ENCODE results near the gene ATP2B2.

The ATP2B2 gene

DNA sequence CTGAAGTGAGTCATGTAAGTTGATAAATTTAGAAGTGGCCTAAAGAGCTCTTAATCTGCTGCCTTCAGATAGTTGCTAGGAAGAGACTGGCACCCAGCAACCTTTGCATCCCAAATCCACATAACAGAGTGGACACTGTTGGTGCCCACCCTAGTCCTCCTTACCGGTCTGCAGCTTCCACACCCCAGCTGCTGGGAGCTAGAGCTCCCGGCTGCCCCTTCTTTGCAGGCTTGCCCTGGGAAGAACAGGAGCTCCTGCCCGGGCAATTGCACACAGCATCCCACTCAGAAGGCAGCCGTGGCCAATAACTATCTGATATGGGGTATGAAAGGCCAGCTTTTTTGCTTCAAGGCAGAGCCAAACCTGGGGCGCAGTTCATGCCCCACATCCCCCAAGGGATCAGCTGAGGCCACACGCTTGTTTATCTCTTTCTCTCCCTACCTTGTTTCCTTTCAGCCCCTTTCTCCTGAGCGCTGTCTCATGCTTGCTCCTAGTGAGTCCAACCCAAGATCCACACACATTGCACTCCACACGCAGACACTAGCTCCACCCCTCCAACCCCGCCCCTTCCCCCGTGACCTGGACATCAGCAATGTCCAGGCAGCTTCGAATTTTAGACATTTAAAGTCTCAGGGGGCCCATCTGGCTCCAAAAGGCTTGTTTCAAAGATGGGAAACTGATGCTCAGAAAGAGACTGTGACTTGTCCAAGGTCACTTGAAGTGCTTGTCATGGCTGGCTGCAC, 9.1 kb downstream of the ATP2B2 start:
- TF ChIP-seq, protein P1, sequence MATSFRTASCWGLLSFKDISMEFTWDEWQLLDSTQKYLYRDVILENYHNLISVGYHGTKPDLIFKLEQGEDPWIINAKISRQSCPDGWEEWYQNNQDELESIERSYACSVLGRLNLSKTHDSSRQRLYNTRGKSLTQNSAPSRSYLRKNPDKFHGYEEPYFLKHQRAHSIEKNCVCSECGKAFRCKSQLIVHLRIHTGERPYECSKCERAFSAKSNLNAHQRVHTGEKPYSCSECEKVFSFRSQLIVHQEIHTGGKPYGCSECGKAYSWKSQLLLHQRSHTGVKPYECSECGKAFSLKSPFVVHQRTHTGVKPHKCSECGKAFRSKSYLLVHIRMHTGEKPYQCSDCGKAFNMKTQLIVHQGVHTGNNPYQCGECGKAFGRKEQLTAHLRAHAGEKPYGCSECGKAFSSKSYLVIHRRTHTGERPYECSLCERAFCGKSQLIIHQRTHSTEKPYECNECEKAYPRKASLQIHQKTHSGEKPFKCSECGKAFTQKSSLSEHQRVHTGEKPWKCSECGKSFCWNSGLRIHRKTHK (tag by site-specific recombination; IDR thresholded peaks at IDR 0.05): no peak
- TF ChIP-seq ZNF140 (tag by site-specific recombination; IDR thresholded peaks at IDR 0.05): no peak
- TF ChIP-seq SCRT1 (tag by site-specific recombination; IDR thresholded peaks at IDR 0.05; ENCODE audit: borderline replicate concordance): no peak
- TF ChIP-seq, protein P2, sequence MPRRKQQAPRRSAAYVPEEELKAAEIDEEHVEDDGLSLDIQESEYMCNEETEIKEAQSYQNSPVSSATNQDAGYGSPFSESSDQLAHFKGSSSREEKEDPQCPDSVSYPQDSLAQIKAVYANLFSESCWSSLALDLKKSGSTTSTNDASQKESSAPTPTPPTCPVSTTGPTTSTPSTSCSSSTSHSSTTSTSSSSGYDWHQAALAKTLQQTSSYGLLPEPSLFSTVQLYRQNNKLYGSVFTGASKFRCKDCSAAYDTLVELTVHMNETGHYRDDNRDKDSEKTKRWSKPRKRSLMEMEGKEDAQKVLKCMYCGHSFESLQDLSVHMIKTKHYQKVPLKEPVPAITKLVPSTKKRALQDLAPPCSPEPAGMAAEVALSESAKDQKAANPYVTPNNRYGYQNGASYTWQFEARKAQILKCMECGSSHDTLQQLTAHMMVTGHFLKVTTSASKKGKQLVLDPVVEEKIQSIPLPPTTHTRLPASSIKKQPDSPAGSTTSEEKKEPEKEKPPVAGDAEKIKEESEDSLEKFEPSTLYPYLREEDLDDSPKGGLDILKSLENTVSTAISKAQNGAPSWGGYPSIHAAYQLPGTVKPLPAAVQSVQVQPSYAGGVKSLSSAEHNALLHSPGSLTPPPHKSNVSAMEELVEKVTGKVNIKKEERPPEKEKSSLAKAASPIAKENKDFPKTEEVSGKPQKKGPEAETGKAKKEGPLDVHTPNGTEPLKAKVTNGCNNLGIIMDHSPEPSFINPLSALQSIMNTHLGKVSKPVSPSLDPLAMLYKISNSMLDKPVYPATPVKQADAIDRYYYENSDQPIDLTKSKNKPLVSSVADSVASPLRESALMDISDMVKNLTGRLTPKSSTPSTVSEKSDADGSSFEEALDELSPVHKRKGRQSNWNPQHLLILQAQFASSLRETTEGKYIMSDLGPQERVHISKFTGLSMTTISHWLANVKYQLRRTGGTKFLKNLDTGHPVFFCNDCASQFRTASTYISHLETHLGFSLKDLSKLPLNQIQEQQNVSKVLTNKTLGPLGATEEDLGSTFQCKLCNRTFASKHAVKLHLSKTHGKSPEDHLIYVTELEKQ (tag by site-specific recombination; IDR thresholded peaks at IDR 0.05; ENCODE audit: borderline replicate concordance): no peak
- TF ChIP-seq ZNF426 (tag by site-specific recombination; IDR thresholded peaks at IDR 0.05): no peak
- TF ChIP-seq, protein P3, sequence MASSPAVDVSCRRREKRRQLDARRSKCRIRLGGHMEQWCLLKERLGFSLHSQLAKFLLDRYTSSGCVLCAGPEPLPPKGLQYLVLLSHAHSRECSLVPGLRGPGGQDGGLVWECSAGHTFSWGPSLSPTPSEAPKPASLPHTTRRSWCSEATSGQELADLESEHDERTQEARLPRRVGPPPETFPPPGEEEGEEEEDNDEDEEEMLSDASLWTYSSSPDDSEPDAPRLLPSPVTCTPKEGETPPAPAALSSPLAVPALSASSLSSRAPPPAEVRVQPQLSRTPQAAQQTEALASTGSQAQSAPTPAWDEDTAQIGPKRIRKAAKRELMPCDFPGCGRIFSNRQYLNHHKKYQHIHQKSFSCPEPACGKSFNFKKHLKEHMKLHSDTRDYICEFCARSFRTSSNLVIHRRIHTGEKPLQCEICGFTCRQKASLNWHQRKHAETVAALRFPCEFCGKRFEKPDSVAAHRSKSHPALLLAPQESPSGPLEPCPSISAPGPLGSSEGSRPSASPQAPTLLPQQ (tag by site-specific recombination; IDR thresholded peaks at IDR 0.05): no peak
- TF ChIP-seq ZNF223 (tag by site-specific recombination; IDR thresholded peaks at IDR 0.05): no peak
- TF ChIP-seq RBAK (tag by site-specific recombination; IDR thresholded peaks at IDR 0.05): no peak
- TF ChIP-seq ZNF555 (tag by site-specific recombination; conservative IDR thresholded peaks at IDR 0.05): no peak
- TF ChIP-seq ZSCAN23 (tag by site-specific recombination; IDR thresholded peaks at IDR 0.05): no peak
- TF ChIP-seq ZEB2 (tag by site-specific recombination; IDR thresholded peaks at IDR 0.05): no peak
- TF ChIP-seq KLF10 (tag by site-specific recombination; IDR thresholded peaks at IDR 0.05): no peak
- TF ChIP-seq ZNF391 (tag by site-specific recombination; IDR thresholded peaks at IDR 0.05; ENCODE audit: borderline replicate concordance, low read depth): no peak
- TF ChIP-seq, protein P4, sequence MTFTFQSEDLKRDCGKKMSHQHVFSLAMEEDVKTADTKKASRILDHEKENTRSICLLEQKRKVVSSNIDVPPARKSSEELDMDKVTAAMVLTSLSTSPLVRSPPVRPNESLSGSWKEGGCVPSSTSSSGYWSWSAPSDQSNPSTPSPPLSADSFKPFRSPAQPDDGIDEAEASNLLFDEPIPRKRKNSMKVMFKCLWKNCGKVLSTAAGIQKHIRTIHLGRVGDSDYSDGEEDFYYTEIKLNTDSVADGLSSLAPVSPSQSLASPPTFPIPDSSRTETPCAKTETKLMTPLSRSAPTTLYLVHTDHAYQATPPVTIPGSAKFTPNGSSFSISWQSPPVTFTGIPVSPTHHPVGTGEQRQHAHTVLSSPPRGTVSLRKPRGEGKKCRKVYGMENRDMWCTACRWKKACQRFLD (tag by site-specific recombination; IDR thresholded peaks at IDR 0.05): no peak
- TF ChIP-seq ZNF549 (tag by site-specific recombination; IDR thresholded peaks at IDR 0.05): no peak
- TF ChIP-seq, protein P5, sequence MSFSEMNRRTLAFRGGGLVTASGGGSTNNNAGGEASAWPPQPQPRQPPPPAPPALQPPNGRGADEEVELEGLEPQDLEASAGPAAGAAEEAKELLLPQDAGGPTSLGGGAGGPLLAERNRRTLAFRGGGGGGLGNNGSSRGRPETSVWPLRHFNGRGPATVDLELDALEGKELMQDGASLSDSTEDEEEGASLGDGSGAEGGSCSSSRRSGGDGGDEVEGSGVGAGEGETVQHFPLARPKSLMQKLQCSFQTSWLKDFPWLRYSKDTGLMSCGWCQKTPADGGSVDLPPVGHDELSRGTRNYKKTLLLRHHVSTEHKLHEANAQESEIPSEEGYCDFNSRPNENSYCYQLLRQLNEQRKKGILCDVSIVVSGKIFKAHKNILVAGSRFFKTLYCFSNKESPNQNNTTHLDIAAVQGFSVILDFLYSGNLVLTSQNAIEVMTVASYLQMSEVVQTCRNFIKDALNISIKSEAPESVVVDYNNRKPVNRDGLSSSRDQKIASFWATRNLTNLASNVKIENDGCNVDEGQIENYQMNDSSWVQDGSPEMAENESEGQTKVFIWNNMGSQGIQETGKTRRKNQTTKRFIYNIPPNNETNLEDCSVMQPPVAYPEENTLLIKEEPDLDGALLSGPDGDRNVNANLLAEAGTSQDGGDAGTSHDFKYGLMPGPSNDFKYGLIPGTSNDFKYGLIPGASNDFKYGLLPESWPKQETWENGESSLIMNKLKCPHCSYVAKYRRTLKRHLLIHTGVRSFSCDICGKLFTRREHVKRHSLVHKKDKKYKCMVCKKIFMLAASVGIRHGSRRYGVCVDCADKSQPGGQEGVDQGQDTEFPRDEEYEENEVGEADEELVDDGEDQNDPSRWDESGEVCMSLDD (tag by site-specific recombination; IDR thresholded peaks at IDR 0.05): no peak
- no peak for TF ChIP-seq ZNF623 (tag by site-specific recombination; IDR thresholded peaks at IDR 0.05)
- CTCF ChIA-PET: interaction anchor here (1.0 kb wide), 1 partner anchor 243 kb away, joined by 7 read pairs; no protein-coding TSS in a partner anchor
- no peaks in the 10 kb centered on the region for H3K4me1 ChIP-seq (ENCODE audit: control insufficient read depth, insufficient read depth, low read length)

More for the DNA sequence above, 9.1 kb downstream of the ATP2B2 start:
- Histone ChIP-seq H3K36me3 (ENCODE audit: control insufficient read depth in 2 of 2, insufficient read depth in 1 of 2, low read length in 2 of 2) (no peaks in the 10 kb centered on the region), H3K4me3 (ENCODE audit: low read depth, low read length) (no peak overlapping the region), H3K27ac (ENCODE audit: extremely low read depth, low read depth, low read length) (no peak overlapping the region), H3K9me3 (ENCODE audit: control insufficient read depth, insufficient read depth, low read depth, low read length) (no peaks in the 10 kb centered on the region)
- POLR2A ChIA-PET: no interaction called here
